Prostate gland (tissue), 2 donors: ENCODE data around the gene TEX38.

Experiments used
- CTCF ChIP-seq, 4 experiments: fragments of 200-600 bp in 2 of 4; fragments of 450-650 bp in 2 of 4; sonication (generic) in 2 of 4; IDR thresholded peaks; 1 replicate in 3 of 4; 2 replicates in 1 of 4; pipeline ENCODE4 v1.5.1; 2016 to 2019; ENCODE audit warnings: antibody characterized with exemption in 4 of 4, mild to moderate bottlenecking in 2 of 4, moderate library complexity in 2 of 4
- POLR2AphosphoS5 ChIP-seq: sonication (generic); formaldehyde crosslinking; IDR thresholded peaks from one replicate; pipeline ENCODE4 v1.6.1; 2017; ENCODE audit warnings: antibody characterized with exemption

GRCh38 chr1:46670134-46670533, 1.5 kb upstream of the TEX38 start:
- TF ChIP-seq POLR2AphosphoS5 = no peak
- TF ChIP-seq CTCF (IDR thresholded peaks at IDR 0.05) = no peak
